Large intestine (tissue), 3 donors: Measurements from ENCODE around the gene ZP2. TPM values are rescaled to one million over a fixed set of nuclear protein-coding genes. Genes with fewer than 3 reads are reported as not detected.
"Not testable (repeated sequence)": the region's sequence is repeated elsewhere in the genome, so short reads cannot be mapped to it uniquely, and the experiment has no call there.

ENCODE experiments used
- DNase-seq, 2 donors: peaks; one replicate each; pipeline versions ENCODE4 v3.0.0 to v3.0.0-alpha.2; 2013
- H3K27ac ChIP-seq: one replicate; pipeline ENCODE4 v1.5.1; 2013; ENCODE audit warnings: low read length
- H3K27me3 ChIP-seq: 2 replicates; pipeline ENCODE4 v1.6.1; 2013; ENCODE audit warnings: low read length; ENCODE audit not compliant: control insufficient read depth, insufficient read depth
- H3K36me3 ChIP-seq: 2 replicates; pipeline ENCODE4 v1.6.1; 2013; ENCODE audit warnings: low read length; ENCODE audit not compliant: control insufficient read depth, insufficient read depth
- H3K4me1 ChIP-seq: one replicate; pipeline ENCODE4 v1.6.1; 2013; ENCODE audit warnings: low read length; ENCODE audit not compliant: control insufficient read depth, insufficient read depth
- H3K4me3 ChIP-seq: one replicate; pipeline ENCODE4 v1.5.1; 2013; ENCODE audit warnings: low read length
- H3K9me3 ChIP-seq: one replicate; pipeline ENCODE4 v1.6.1; 2013; ENCODE audit warnings: mild to moderate bottlenecking, low read depth, low read length, moderate library complexity; ENCODE audit not compliant: control insufficient read depth
- WGBS: methylation state at CpG from one replicate; pipeline ENCODE4 v1.1.5; 2013; ENCODE audit warnings: low lambda C conversion rate; ENCODE audit not compliant: insufficient coverage; 5-methylcytosine and 5-hydroxymethylcytosine counted together
- polyA plus RNA-seq: library from polyadenylated mRNA; unstranded; fragments of 120-200 nt; gene quantifications from one replicate; pipeline ENCODE4 v1.2.1, GENCODE V29; 2013

Gene ZP2
- polyA plus RNA-seq, 1 donor = 0.27 TPM

DNA sequence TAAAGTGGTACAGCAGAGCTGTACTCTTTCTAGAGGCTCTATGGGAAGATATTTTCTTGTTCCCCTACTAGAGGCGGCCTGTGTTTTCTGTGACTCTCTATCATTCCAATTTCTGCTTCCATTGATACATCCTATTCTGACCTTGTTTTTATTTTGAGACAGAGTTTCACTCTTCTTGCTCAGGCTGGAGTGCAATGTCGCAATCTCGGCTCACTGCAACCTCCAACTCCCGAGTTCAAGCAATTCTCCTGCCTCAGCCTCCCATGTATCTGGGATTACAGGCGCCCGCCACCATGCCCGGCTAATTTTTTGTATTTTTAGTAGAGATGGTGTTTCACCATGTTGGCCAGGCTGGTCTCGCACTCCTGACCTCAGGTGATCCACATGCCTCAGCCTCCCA, 16.0 kb downstream of the ZP2 start:
- H3K4me1 ChIP-seq = peaks cover 16% of the 10 kb centered on the region
- H3K4me3 ChIP-seq, H3K9me3 ChIP-seq, H3K27me3 ChIP-seq, H3K27ac ChIP-seq, DNase-seq, H3K36me3 ChIP-seq: not testable (repeated sequence)
- WGBS = 100% methylated on average over 1 of the region's 8 CpGs

DNA sequence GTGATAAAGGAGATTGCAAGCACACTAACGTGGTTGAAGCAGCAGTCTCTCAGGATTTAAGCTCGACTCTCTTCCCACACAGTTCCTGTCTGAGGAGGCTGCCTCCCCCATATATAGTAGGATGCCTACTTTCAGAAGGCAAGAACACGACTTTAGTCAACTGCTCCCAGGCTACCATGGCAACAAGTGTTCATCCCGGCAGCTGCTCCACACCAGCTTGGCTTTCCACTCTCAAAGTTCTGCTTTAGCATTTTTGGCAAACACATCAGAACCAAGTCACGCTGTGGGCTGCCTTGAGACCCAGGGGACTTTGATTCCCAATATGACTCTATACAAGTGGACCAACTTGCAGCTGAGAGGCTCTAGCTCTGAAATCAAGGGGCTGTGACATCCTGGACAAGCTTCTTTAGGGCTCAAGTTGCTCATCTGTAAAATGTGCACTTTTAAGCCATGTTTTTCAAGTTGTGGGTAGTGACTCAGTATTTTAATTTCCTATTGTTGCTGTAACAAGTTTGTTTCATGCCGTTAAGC, 16.5 kb downstream of the ZP2 start:
- Histone ChIP-seq H3K9me3 (no peaks in the 10 kb centered on the region), H3K4me3 (no peak overlapping the region), H3K4me1 (peaks cover 13% of the 10 kb centered on the region), H3K27me3 (no peaks in the 10 kb centered on the region), H3K27ac (no peak overlapping the region), H3K36me3 (no peaks in the 10 kb centered on the region)
- WGBS = 38% methylated on average over 1 of the region's 6 CpGs
- DNase-seq = no peak

DNA sequence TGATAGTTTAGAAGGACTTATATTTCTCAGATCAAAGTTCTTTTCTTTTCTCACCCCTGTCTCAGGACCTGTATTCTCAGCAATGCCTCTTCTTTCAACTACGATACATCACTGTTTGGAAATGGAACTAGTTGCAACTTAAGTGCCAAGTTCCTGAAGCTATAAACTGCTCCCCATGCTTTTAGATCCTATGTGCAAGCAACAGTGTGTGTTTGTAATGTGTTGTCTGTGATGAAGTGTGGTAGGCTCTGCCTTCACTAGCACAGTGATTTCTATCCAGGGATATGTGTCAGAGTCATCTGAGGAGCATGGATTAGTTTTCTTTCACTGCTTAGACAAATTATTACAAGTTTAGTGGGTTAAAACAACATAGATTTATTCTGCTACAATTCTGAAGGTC, 18.4 kb downstream of the ZP2 start:
- Histone ChIP-seq H3K36me3 (no peaks in the 10 kb centered on the region), H3K4me3 (no peak overlapping the region), H3K27ac (no peak overlapping the region), H3K9me3 (no peaks in the 10 kb centered on the region), H3K27me3 (no peaks in the 10 kb centered on the region), H3K4me1 (peaks cover 5% of the 10 kb centered on the region)
- WGBS = no CpG with 5 or more reads among the region's 1 CpG
- no peak for DNase-seq

DNA sequence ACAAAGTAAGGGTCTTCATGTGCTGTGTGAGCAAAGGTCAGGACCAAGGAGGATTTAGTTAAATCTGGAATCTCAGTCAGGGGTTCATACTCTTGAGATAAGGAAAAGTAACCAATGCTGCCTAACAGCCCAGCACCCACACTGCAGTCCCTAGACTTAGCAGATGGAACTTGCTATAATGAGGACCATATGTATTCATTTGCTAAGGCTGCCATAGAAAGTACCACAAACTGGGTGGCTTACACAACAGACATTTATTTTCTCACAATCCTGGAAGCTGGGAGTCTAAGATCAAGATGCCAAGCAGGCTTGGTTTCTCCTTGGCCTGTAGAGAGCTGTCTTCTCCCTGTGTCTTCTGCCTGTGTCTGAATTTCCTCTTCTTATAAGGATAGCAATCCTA, 20.8 kb downstream of the ZP2 start:
- no peaks in the 10 kb centered on the region for H3K27me3 ChIP-seq
- no peak for DNase-seq
- no peaks in the 10 kb centered on the region for H3K9me3 ChIP-seq
- no peak overlapping the region for H3K4me3 ChIP-seq
- no peak overlapping the region for H3K27ac ChIP-seq
- no peaks in the 10 kb centered on the region for H3K36me3 ChIP-seq
- H3K4me1 ChIP-seq = peaks cover 5% of the 10 kb centered on the region

DNA sequence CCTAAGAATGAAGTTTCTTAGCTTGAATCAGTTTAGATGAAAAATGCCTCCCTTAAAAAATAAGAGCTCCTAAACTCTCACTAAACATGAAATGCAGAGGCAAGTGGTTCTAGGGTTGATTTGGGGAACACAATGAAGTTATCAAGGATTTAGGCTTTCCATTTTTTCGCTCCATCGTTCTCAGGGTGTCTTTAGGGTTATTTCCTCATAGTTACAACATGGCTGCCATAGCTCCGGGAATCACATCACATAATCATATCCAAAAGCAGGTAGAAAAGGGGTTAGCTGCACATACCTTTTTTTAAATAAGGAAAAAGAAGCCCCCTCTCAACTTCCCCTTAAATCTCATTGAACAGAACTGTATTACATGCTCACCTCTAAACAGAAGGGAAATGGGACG, 21.4 kb downstream of the ZP2 start:
- WGBS = no CpG with 5 or more reads among the region's 4 CpGs
- Histone ChIP-seq H3K4me3 (no peak overlapping the region), H3K4me1 (peaks cover 5% of the 10 kb centered on the region), H3K36me3 (no peaks in the 10 kb centered on the region), H3K9me3 (no peaks in the 10 kb centered on the region), H3K27ac (no peak overlapping the region), H3K27me3 (no peaks in the 10 kb centered on the region)
- no peak for DNase-seq

DNA sequence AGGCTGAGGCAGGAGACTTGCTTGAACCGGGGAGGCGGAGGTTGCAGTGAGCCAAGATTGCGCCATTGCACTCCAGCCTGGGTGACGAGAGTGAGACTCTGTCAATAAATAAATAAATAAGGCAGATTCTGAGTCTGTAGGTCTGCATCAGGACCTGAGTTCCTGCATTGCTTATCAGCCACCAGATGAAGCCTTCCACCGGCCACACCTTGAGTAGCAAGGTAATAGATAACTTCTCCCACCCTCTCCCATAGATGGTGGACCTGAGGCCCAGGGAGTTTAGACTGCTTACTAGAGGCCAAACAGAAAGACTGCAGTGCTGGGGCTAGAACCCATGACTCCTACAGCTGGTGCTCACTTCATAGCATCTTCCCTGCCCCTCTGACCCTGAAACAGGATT, 22.1 kb downstream of the ZP2 start:
- Histone ChIP-seq H3K36me3 (no peaks in the 10 kb centered on the region), H3K27ac (no peak overlapping the region), H3K27me3 (no peaks in the 10 kb centered on the region), H3K4me3 (no peak overlapping the region), H3K9me3 (no peaks in the 10 kb centered on the region), H3K4me1 (peaks cover 5% of the 10 kb centered on the region)
- no CpG with 5 or more reads among the region's 5 CpGs for WGBS
- DNase-seq = peak; percentile 57 to 58

DNA sequence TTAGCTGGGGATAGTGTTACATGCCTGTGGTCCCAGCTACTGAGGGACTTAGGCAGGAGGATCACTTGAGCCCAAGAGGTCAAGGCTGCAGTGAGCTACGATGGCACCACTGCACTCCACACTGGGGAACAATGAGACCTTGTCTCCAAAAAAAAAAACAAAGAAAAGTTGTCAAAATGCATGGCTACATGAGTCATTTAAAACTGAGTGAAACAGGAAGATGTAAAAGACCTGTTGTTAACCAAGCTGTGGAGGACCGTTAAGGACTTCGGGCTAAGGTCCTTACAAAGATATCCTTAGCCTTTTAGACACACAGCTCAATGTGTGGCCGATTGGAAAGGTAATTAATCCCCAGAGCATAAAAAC, 25.1 kb downstream of the ZP2 start:
- DNase-seq = no peak
- H3K27ac ChIP-seq = no peak overlapping the region
- peaks cover 11% of the 10 kb centered on the region for H3K36me3 ChIP-seq
- H3K27me3 ChIP-seq = no peaks in the 10 kb centered on the region
- H3K9me3 ChIP-seq = no peaks in the 10 kb centered on the region
- no peak overlapping the region for H3K4me3 ChIP-seq
- peaks cover 5% of the 10 kb centered on the region for H3K4me1 ChIP-seq
- WGBS = 58% methylated on average over 2 of the region's 4 CpGs

DNA sequence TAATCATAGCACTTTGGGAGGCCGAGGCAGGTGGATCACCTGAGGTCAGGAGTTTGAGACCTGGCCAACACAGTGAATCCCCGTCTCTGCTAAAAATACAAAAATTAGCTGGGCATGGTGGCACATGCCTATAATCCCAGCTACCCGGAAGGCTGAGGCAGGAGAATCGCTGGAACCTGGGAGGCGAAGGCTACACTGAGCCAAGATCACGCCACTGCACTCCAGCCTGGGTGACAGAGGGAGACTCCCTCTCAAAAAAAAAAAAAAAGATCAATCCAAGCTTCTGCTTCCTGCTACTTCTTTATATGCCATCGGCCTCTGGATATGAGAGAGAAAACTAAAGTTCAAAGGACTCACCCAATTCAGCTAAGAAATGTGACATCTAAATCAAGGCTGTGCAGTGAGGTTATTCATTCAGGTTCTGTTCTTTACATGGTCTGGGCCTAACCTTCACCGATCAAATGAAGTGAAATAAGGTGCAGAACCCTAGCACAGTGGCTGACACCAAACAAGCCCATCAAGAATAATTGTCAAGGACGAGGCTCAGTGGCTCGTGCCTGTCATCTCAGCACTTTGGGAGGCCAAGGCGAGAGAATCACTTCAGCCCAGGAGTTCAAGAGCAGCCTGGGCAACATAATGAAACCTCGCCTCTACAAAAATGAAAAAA, 25.6 kb downstream of the ZP2 start:
- H3K36me3 ChIP-seq = peaks cover 16% of the 10 kb centered on the region
- no peaks in the 10 kb centered on the region for H3K9me3 ChIP-seq
- no peaks in the 10 kb centered on the region for H3K27me3 ChIP-seq
- no peak for DNase-seq
- no peak overlapping the region for H3K4me3 ChIP-seq
- H3K27ac ChIP-seq = no peak overlapping the region
- H3K4me1 ChIP-seq = peaks cover 5% of the 10 kb centered on the region
- WGBS = 100% methylated on average over 1 of the region's 12 CpGs

DNA sequence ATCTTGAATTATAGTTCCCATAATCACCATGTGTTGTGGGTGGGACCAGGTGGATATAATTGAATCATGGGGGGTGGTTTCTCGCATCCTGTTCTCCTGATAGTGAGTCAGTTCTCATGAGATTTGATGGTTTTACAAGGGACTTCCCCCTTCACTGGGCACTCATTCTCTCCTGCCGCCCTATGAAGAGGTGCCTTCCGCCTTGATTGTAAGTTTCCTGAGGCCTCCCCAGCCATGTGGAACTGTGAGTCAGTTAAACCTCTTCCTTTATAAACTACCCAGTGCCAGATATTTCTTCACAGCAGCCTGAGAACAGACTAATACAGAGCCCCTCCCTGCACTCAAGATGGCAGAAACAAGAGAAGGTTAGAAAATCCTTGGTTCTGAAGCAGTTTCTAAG, 26.5 kb downstream of the ZP2 start:
- Histone ChIP-seq H3K27me3 (no peaks in the 10 kb centered on the region), H3K27ac (no peak overlapping the region), H3K4me3 (no peak overlapping the region), H3K9me3 (no peaks in the 10 kb centered on the region), H3K4me1 (peaks cover 5% of the 10 kb centered on the region), H3K36me3 (peaks cover 22% of the 10 kb centered on the region)
- WGBS = no CpG with 5 or more reads among the region's 3 CpGs
- no peak for DNase-seq

DNA sequence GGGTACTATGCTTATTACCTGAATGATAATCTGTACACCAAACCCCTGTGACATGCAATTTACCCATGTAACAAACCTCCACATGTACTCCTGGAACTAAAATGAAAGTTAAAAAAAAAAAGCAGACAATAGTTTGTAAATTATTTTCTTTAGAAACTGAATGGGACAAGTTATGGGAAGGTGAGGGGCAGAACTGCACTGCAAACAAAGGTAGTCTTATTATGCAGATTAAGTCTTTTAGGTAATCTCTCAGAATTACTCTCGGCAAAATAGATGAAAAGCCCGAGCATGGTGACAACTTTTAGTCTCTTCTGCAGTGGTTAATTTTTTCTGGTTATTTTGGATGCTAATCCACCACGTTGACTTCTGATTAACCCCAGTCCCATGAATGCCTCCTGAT, 27.4 kb downstream of the ZP2 start:
- no peaks in the 10 kb centered on the region for H3K4me1 ChIP-seq
- no peaks in the 10 kb centered on the region for H3K9me3 ChIP-seq
- no peak for DNase-seq
- no peaks in the 10 kb centered on the region for H3K27me3 ChIP-seq
- no peak overlapping the region for H3K4me3 ChIP-seq
- 100% methylated on average over 1 of the region's 3 CpGs for WGBS
- peaks cover 29% of the 10 kb centered on the region for H3K36me3 ChIP-seq
- H3K27ac ChIP-seq = no peak overlapping the region

DNA sequence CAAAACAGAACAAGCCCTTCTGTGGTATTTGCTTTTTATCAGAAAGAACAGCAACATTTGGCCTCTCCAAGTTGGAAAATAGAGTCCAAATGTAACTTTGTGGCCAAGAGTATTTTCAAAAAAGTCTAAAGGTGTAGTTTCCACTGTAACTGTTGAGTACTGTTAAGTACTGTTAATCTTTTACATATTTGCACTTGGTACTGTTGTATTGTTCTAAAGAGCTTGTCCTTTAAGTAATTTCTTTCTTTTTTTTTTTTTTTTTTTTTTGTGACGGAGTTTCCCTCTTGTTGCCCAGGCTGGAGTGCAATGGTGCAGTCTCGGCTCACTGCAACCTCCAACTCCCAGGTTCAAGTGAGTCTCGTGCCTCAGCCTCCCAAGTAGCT, 31.4 kb downstream of the ZP2 start:
- Histone ChIP-seq H3K36me3 (peaks cover 33% of the 10 kb centered on the region), H3K4me3 (no peak overlapping the region), H3K9me3 (no peaks in the 10 kb centered on the region), H3K4me1 (no peaks in the 10 kb centered on the region), H3K27ac (no peak overlapping the region), H3K27me3 (no peaks in the 10 kb centered on the region)
- WGBS = no CpG with 5 or more reads among the region's 3 CpGs
- no peak for DNase-seq
